IgD-negative memory B cell (primary cell): Measurements from ENCODE around the gene KHSRP. TPM values are rescaled to one million over a fixed set of nuclear protein-coding genes. Genes with fewer than 3 reads are reported as not detected.
"Not testable (repeated sequence)": the region's sequence is repeated elsewhere in the genome, so short reads cannot be mapped to it uniquely, and the experiment has no call there.

Experiments used
- H3K27ac Mint-ChIP-seq, 3 donors: one replicate each; pipeline ENCODE4 v1.8.0; 2020 to 2022; ENCODE audit warnings: mild to moderate bottlenecking in 3 of 3, mixed read lengths in 3 of 3, moderate library complexity in 1 of 3
- H3K27me3 Mint-ChIP-seq: one replicate; pipeline ENCODE4 v1.8.0; 2021; ENCODE audit warnings: mixed read lengths
- H3K36me3 Mint-ChIP-seq: one replicate; pipeline ENCODE4 v1.8.0; 2020; ENCODE audit warnings: mild to moderate bottlenecking, mixed read lengths
- H3K4me1 Mint-ChIP-seq, 3 donors: one replicate each; pipeline ENCODE4 v1.8.0; 2020 to 2022; ENCODE audit warnings: mixed read lengths in 3 of 3, mild to moderate bottlenecking in 1 of 3
- H3K4me3 Mint-ChIP-seq, 4 donors: one replicate each; pipeline ENCODE4 v1.8.0; 2020 to 2022; ENCODE audit warnings: mild to moderate bottlenecking in 4 of 4, mixed read lengths in 4 of 4, moderate library complexity in 3 of 4
- H3K9me3 Mint-ChIP-seq, 3 donors: one replicate each; pipeline ENCODE4 v1.8.0; 2020 to 2021; ENCODE audit warnings: mixed read lengths in 3 of 3, mild to moderate bottlenecking in 1 of 3
- polyA plus RNA-seq: library from polyadenylated mRNA; unstranded; fragments of 300-500 nt; fragmentation: Illumina TruSeq; gene quantifications from one replicate; pipeline ENCODE4 v1.2.3, GENCODE V29; 2021

The KHSRP gene
- polyA plus RNA-seq, 1 donor from 2014 or later: 18.7 TPM

- Mint-ChIP-seq H3K27ac (no peak overlapping the region), H3K9me3 (no peaks in the 10 kb centered on the region), H3K36me3 (no peaks in the 10 kb centered on the region), H3K27me3 (no peaks in the 10 kb centered on the region), H3K4me3 (peak overlapping the region in 2 of 4 donors; percentile 7 to 52), H3K4me1 (peaks cover 0 to 4% (median 0%) of the 10 kb centered on the region in 3 donors)
These were observed 7.8 kb downstream of the KHSRP start for GRCh38 chr19:6416658-6417405.

DNA sequence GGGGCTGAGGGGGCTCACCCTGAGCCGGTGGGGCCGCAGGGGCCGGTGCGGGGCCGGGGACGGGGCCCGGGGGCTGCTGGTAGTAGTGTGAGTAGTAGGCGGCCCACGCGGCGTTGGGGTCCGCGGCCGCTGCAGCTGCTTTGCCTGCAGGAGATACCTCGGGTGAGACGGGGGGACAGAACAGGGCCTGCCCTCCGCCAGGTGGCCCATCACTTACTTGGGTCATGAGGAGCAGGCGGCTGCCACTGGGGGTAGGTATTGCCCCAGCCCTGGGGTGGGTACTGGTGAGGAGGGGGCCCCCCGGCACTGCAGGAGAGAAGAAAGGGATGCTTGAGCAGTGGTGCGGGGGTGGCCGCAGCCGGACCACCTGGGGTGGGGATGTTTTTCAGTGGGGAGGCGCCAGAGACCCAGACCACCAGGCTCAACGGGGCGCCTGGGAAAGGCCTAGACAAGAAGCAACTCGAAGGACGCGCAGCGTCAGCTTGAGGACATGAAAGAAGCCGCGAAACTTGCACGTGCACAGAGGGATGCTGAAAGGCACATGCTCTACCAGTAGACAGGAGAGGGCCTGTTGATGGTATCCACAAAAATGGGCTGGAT lies 8.9 kb downstream of the KHSRP start:
- Mint-ChIP-seq H3K36me3 (no peaks in the 10 kb centered on the region), H3K4me3 (no peak overlapping the region), H3K9me3 (no peaks in the 10 kb centered on the region), H3K27ac (no peak overlapping the region), H3K27me3 (no peaks in the 10 kb centered on the region), H3K4me1 (no peaks in the 10 kb centered on the region)

- Mint-ChIP-seq H3K27ac (no peak overlapping the region), H3K4me1 (no peaks in the 10 kb centered on the region), H3K4me3 (no peak overlapping the region), H3K9me3 (no peaks in the 10 kb centered on the region), H3K36me3 (no peaks in the 10 kb centered on the region), H3K27me3 (no peaks in the 10 kb centered on the region)
These were observed 9.6 kb downstream of the KHSRP start for GRCh38 chr19:6414793-6415590.

GRCh38 chr19:6413721-6414643 lies 10.6 kb downstream of the KHSRP start:
- Mint-ChIP-seq H3K36me3 (no peaks in the 10 kb centered on the region), H3K27me3 (no peaks in the 10 kb centered on the region), H3K4me1 (no peaks in the 10 kb centered on the region), H3K27ac (peak overlapping the region in 1 of 3 donors; percentile 12), H3K4me3 (no peak overlapping the region), H3K9me3 (no peaks in the 10 kb centered on the region)

- H3K4me3 Mint-ChIP-seq: no peak overlapping the region
- no peaks in the 10 kb centered on the region for H3K9me3 Mint-ChIP-seq
- no peaks in the 10 kb centered on the region for H3K4me1 Mint-ChIP-seq
- H3K27me3 Mint-ChIP-seq: no peaks in the 10 kb centered on the region
- H3K27ac Mint-ChIP-seq: no peak overlapping the region
- H3K36me3 Mint-ChIP-seq: no peaks in the 10 kb centered on the region
These were observed 11.3 kb downstream of the KHSRP start for GRCh38 chr19:6413291-6413690.

DNA sequence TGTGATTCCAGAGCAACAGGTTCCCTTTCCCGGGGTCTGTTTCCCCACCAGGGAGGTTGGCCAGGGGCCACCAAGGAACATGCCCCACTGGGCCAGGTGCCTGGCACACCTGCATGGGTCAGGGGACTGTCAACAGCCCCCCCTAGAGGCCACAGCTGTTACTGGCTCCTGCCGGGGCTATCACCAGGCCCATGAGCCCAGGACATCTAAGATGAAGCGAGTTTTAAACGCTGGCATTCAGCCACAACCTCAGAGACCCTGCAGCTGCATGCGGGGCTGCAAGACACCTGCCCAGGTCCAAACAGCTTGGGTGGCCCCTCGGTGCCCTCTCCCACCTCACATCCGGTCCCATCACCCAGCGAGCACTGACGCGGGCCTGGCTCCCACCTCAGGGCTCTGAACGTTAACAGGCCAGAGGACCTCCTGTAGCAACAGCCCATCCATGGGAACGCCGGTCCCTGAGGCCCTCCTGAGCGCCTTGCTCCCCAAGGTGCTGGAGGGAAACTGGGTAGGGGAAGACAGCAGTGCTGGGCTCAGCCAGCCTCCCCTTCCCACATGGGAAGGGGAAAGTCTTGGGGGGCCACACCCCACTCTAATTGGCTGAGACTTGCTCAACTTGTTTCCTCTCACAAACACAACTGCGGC lies 12.0 kb downstream of the KHSRP start:
- no peak overlapping the region for H3K4me3 Mint-ChIP-seq
- no peaks in the 10 kb centered on the region for H3K27me3 Mint-ChIP-seq
- H3K36me3 Mint-ChIP-seq: no peaks in the 10 kb centered on the region
- no peaks in the 10 kb centered on the region for H3K9me3 Mint-ChIP-seq
- H3K4me1 Mint-ChIP-seq: no peaks in the 10 kb centered on the region
- H3K27ac Mint-ChIP-seq: no peak overlapping the region

GRCh38 chr19:6412061-6412446 lies 12.6 kb downstream of the KHSRP start:
- H3K9me3 Mint-ChIP-seq: no peaks in the 10 kb centered on the region
- H3K27ac Mint-ChIP-seq: no peak overlapping the region
- no peaks in the 10 kb centered on the region for H3K27me3 Mint-ChIP-seq
- no peaks in the 10 kb centered on the region for H3K36me3 Mint-ChIP-seq
- H3K4me3 Mint-ChIP-seq: no peak overlapping the region
- H3K4me1 Mint-ChIP-seq: no peaks in the 10 kb centered on the region

GRCh38 chr19:6409346-6409745 lies 15.3 kb downstream of the KHSRP start:
- no peaks in the 10 kb centered on the region for H3K4me1 Mint-ChIP-seq

GRCh38 chr19:6406401-6406800 lies 18.2 kb downstream of the KHSRP start:
- no peaks in the 10 kb centered on the region for H3K9me3 Mint-ChIP-seq
- H3K27me3 Mint-ChIP-seq: no peaks in the 10 kb centered on the region
- no peak overlapping the region for H3K27ac Mint-ChIP-seq
- no peak overlapping the region for H3K4me3 Mint-ChIP-seq
- H3K36me3 Mint-ChIP-seq: no peaks in the 10 kb centered on the region
- H3K4me1 Mint-ChIP-seq: peaks cover 0 to 6% (median 2%) of the 10 kb centered on the region in 3 donors

More at GRCh38 chr19:6409346-6409745, 15.3 kb downstream of the KHSRP start:
- Mint-ChIP-seq H3K4me3 (no peak overlapping the region), H3K27me3 (no peaks in the 10 kb centered on the region), H3K9me3 (no peaks in the 10 kb centered on the region), H3K27ac (no peak overlapping the region), H3K36me3 (no peaks in the 10 kb centered on the region)

GRCh38 chr19:6402837-6403608 lies 21.6 kb downstream of the KHSRP start:
- peaks cover 0 to 6% (median 2%) of the 10 kb centered on the region in 3 donors for H3K4me1 Mint-ChIP-seq
- no peak overlapping the region for H3K27ac Mint-ChIP-seq
- no peaks in the 10 kb centered on the region for H3K9me3 Mint-ChIP-seq
- no peaks in the 10 kb centered on the region for H3K36me3 Mint-ChIP-seq
- H3K4me3 Mint-ChIP-seq: no peak overlapping the region
- H3K27me3 Mint-ChIP-seq: peaks cover 2% of the 10 kb centered on the region

GRCh38 chr19:6402058-6402457 lies 22.6 kb downstream of the KHSRP start:
- H3K4me1 Mint-ChIP-seq: peaks cover 0 to 6% (median 2%) of the 10 kb centered on the region in 3 donors
- H3K27ac Mint-ChIP-seq: no peak overlapping the region
- no peaks in the 10 kb centered on the region for H3K36me3 Mint-ChIP-seq
- no peaks in the 10 kb centered on the region for H3K9me3 Mint-ChIP-seq
- no peak overlapping the region for H3K4me3 Mint-ChIP-seq
- H3K27me3 Mint-ChIP-seq: peaks cover 2% of the 10 kb centered on the region

DNA sequence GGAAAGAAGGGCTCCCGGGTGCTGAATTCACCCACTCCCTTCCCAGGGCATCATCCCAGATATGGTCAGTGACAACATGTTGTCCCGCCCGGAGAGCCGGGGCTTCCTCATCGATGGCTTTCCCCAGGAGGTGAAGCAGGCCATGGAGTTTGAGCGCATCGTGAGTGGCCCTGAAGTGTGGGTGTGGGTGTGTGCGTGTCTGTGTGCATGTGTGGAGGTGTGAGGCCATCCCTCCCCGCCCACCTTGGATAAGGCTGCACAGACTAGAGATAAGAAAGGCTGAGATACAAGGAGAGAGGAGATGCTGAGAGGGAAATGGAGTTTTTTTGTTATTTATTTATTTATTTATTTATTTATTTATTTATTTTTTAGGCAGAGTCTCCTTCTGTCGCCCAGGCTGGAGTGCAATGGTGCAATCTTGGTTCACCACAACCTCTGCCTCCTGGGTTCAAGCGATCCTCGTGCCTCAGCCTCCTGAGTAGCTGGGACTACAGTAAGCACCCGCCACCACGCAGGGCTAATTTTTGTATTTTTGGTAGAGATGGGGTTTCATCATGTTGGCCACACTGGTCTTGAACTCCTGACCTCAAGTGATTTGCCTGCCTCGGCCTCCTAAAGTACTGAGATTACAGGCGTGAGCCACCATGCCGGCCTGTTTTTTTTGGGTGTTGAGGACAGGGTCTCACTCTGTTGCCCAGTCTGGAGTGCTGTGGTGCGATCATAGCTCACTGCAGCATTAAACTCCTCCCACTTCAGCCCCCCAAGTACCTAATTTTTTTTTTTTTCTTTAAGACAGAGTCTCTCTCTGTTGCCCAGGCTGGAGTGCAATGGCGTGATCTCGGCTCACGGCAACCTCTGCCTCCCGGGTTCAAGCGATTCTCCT lies 24.3 kb downstream of the KHSRP start:
- not testable (repeated sequence) for H3K9me3 Mint-ChIP-seq, H3K27me3 Mint-ChIP-seq, H3K4me1 Mint-ChIP-seq, H3K36me3 Mint-ChIP-seq
- Mint-ChIP-seq H3K27ac (peak overlapping the region in 1 of 3 donors; percentile 21), H3K4me3 (peak overlapping the region in 1 of 4 donors; percentile 72)

DNA sequence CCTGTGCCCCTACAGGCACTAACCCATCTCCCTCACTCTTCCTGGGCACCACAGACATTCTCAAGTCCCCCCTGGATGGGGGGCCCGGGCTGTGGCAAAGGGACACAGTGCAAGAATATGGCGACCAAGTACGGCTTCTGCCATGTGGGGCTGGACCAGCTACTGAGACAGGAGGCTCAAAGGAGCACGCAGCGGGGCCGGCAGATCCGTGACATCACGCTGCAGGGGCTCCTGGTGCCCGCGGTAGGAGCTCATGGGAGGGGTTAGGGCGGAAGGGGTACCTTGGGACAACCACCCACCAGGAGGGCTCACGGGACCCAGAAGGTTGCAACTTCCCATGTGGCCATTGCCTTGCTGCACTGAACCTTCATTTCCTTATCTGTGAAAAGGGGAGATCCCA lies 28.3 kb downstream of the KHSRP start:
- Mint-ChIP-seq H3K4me3 (no peak overlapping the region), H3K9me3 (no peaks in the 10 kb centered on the region), H3K36me3 (peaks cover 1% of the 10 kb centered on the region), H3K27ac (no peak overlapping the region), H3K27me3 (peaks cover 2% of the 10 kb centered on the region), H3K4me1 (peaks cover 11 to 17% (median 14%) of the 10 kb centered on the region in 3 donors)
